Activated T-cell treated with anti-CD3 and anti-CD28 coated beads, Interleukin-2, amount 50 U/mL, for 1 hour (primary cell): Measurements from ENCODE around the gene CHD3.

ENCODE experiments used
- DNase-seq: peaks from one replicate; pipeline ENCODE4 v3.0.0-alpha.2; 2020

CHD3 gene

DNA sequence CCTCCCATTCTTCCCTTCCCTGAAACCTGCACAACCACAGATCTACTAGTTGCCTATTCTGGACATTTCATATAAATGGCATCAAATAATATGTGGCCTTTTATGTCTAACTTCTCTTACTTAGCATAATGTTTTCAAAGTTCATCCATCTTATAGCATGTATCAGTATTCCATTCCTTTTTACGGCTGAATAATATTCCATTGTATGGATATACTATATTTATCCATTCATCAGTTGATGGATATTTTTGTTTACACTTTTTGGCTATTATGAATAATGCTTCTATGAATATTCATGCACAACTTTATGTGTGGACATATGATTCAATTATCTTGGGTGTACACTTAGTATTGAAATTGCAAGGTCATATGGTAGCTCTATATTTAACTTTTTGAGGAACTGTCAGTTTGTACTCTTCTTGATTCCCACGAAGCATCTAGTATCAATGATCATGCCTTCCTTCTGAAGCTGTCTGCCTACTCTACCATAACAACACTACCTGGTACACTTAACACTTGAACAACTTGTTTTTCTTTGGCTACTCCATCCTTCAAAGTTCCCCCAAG lies 12.7 kb upstream of the CHD3 start:
- no peak for DNase-seq

- no peak for DNase-seq
These were observed 10.4 kb upstream of the CHD3 start for GRCh38 chr17:7878234-7878633.

DNA sequence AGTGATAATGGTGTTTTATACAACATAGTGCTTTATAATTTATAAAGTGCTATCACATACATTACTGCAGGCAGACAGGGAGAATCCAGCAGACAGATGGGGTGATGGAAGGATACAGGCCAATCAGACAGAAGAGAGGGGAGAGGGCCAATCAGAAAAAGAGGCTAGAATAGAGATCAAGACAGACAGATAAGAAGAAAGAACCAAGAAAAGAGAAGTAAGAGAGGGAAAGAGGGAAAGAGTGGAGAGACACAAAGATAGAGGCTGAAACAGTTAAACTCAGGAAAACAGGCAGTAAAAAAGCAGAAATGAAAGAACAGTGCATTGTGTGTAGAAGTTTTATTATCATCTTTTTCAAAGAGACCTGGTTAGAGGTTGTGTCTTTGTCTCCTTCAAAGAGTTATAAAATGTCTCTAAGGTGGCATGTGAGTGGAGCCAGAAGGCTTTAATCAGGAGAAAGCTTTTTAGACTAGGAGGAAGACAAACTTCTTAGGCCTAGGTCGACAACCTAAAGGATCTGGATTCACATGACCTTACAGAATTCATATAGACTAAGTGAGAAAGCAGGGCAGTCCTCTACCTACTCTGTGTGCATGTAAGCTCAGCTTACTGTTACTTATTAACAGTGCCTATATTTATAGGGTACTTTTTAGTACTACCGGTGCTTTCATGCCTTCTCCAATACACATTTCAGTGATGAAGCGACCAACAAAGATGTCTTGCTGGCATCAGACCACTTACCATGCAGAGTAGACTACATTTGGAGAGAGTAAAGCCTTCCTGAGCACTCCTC lies 8.3 kb upstream of the CHD3 start:
- DNase-seq: no peak

GRCh38 chr17:7881276-7882054 lies 7.1 kb upstream of the CHD3 start:
- no peak for DNase-seq

DNA sequence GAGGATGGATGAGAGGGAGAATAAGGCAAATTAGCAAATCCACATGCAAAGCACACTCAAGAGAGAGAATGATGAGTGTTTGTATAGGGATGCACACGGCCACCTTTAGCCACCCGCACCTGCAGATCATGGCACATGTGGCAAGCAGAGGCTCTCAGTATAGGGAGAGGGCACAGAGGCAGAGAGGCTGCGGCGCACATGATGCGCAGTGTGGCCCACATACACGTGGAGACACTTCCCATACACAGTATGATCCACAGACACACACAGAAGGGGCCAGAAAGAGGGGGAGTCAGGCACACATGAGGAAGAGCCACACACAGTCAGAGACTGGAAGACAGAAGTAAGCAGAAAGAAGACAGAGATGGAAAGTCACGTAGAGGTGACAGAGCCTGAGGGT lies 6.5 kb upstream of the CHD3 start:
- no peak for DNase-seq

DNA sequence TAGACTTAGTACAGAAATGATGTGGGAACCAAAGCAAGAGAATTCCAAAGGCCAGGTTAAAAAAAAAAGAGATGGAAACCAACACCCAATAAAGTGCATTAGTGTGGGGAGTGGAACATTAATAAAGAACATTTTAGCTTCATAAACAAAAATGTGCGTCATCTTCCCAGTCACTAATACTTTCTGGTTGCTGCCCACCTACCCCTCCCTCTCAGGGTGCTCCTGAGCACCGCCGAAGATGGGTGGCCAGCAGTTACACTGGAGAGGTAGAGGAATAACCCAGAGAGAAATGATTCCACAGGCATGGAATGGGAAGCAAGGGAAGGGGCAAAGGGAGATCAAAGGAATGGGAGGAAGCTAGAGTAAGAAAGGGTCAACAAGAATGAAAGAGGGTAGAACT lies 6.0 kb upstream of the CHD3 start:
- DNase-seq: no peak

- DNase-seq: peak; percentile 45
These were observed 4.7 kb upstream of the CHD3 start for GRCh38 chr17:7883781-7884386.

GRCh38 chr17:7884581-7885366 lies 3.8 kb upstream of the CHD3 start:
- peak; percentile 66 for DNase-seq

- peak; percentile 56 for DNase-seq
These were observed 3.0 kb upstream of the CHD3 start for GRCh38 chr17:7885367-7886226.

DNA sequence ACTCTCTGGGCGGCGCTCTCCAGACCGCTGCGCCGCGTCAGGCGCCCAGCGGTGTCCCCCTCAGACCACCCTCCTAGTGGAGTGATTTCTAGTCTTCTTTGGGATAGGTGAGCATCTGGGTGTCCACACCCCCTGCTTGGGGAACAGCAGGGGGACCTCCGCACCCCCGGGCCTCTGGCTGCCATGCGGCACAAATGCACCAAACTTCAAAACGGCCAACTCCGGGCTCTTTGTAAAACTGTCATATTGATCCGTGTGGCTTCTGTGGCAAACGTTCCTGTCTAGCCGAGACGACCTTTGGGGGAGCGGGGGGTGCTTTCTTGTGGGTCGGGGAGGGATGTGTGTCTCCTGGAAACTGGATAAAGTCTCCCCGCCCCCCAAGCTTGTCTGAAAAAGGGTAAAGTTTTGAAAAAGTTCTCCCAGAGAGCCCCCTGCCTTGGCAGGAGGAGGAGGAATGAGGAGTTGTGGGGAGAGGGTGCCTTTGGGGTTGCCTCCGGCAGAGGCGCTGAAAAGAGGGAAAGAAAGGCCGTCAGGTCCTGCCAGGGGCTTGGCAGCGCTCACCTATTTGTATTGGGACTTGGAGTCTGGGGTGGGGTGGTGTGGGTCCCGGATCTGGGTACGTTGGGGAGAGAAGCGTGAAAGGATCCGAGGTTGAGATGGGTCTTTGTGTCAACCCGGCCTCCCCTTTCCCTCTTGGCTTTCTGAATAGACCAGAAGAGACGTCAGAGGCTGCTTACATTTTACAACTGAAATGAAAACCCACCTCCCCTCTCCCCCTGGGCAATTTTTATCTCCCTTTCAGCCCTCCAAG lies 2.2 kb upstream of the CHD3 start:
- DNase-seq: peak; percentile 72

- no peak for DNase-seq
These were observed 1.5 kb upstream of the CHD3 start for GRCh38 chr17:7887038-7887481.

DNA sequence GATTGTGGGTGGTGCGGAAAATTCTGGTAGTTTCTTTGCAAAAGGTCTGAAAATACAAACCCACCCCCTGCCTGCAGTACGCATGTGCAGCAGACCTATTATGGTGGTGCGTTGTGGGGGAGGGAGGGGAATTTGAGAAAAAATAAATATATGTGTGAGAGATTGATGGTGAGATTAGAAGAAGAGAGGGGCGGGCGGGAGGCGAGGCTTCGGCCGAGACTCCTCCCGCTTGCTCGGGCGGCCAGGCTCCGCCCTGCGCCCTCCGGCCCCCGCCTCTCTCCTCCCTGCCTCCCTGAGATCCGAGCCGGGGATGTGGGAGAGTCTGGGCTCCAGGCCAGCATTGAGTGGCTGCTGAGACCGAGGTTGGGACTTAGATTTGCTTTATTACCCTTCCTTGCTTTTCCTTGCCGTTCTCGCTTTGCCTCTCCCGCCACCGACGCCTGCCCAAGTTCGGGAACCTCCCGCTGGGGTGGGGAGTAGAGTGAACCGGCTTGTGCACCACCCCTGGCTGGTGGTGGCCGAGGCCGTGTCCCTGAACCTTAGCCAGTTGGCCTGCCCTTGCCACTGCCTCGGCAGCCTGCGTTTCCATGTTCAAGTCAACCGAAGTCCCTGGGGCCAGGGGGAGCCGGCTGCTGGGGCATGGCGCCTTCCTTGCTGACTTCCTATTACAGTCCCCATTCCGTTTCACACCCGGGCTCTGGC lies 956 bp upstream of the CHD3 start:
- peak; percentile 82 for DNase-seq

DNA sequence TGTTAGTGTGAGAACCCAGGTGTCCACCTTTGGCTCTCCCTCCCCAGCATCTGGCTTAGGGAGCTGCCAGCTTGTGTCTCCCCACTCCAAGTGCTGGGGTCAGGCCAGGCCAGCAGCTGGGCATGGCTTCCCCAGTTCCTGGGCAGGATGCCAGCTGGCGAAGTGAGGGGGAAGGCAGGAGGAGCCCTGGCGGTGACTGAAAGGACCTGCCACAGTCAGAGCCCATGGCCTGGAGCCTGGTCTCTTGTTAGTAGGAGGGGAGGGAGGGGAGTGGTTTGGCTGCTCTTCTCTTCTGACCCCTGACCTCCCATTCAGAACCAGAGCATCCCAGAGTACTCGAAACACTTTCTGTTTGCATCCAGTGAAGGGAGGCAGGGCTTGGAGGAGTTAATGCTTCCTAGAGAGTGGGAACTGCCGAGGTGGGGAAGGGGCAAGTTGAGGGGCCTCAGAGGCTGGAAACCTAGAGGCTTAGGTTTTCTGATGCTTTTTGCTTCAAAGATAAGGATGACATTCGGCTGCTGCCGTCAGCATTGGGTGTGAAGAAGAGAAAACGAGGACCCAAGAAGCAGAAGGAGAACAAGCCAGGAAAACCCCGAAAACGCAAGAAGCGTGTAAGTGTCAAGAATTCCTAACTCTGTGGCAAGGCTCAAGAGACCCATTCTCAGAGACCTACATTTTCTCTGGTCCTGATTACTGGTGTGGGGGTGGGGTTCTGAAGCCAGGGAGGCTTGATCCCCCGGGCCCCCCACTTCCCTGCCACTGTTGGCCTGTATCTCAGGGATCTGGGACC lies 772 bp downstream of the CHD3 start:
- peak; percentile 40 for DNase-seq

DNA sequence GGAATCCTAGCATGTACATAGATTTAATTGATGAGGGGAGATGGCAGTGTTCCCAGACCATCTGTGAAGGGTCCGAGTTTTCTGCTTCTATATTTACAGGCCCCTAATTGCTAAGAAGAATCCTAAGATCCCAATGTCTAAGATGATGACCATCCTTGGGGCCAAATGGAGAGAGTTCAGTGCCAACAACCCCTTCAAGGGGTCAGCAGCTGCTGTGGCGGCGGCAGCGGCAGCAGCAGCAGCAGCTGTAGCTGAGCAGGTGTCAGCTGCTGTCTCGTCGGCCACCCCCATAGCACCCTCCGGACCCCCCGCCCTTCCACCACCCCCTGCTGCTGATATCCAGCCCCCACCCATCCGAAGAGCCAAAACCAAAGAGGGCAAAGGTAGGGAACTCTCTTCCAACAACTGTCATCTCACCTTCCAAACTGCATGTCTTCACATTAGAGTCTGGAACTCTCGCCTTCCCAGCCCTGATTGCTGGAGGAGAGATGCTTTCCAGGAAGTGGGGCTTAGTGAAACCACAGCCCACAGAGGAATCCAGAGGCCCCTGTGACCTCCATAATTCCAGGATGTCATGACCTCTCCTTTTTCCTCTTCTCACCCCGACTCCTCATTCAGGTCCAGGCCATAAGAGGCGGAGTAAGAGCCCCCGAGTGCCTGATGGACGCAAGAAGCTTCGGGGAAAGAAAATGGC lies 4.7 kb downstream of the CHD3 start:
- no peak for DNase-seq

- no peak for DNase-seq
These were observed 5.6 kb downstream of the CHD3 start for GRCh38 chr17:7894226-7894625.

DNA sequence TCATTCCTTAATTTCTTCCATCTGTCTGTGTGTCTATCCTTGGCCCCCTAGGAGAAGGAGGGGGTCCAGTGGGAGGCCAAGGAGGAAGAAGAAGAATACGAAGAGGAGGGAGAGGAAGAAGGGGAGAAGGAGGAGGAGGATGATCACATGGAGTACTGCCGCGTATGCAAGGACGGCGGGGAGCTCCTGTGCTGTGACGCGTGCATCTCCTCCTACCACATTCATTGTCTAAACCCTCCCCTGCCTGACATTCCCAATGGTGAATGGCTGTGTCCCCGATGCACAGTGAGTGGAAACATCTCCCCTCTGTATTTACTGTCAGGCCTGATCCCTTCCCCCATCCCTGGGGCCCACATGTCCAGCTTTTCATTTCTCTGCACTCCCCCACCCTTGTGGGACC lies 6.3 kb downstream of the CHD3 start:
- DNase-seq: no peak

GRCh38 chr17:7897090-7897489 lies 8.5 kb downstream of the CHD3 start:
- DNase-seq: no peak

GRCh38 chr17:7897773-7898172 lies 9.2 kb downstream of the CHD3 start:
- DNase-seq: no peak
